Renal cortex interstitium (tissue), 11 donors: ENCODE measurements around the gene RXRA. TPM values are rescaled to one million over a fixed set of nuclear protein-coding genes. Genes with fewer than 3 reads are reported as not detected.

Experiments used
- DNase-seq, 11 donors: peaks; one replicate each; pipeline ENCODE4 v3.0.0-alpha.2; 2013; ENCODE audit warnings: low read depth in 9 of 11, low spot score in 4 of 11; ENCODE audit errors: extremely low read depth in 1 of 11
- polyA plus RNA-seq, 3 donors: library from polyadenylated mRNA; unstranded; fragments of 120-200 nt; gene quantifications; one replicate each; pipeline ENCODE4 v1.2.1, GENCODE V29; 2013; ENCODE audit not compliant: insufficient read length in 3 of 3

The RXRA gene
- polyA plus RNA-seq, 3 donors: 33.5 to 51.7 (median 44.8) TPM

DNA sequence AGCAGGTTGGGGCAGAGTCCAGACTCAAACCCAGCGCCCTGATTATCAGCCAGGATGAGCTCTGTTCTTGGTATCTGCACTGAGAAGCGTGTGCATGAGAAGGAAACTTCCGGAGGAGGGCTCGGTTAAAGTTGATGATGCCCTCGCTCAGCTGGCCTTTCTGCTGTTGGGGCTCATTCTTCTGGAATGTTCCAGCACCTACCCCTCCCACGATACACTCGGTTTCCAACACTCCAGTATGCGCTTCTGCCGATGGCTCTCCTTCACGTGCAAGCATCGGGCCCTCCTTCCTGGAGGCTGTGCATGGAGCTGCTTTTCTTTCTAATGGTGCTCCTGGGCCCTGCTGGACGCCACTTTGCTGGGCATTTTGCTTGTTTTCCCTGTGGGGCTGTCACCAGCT, 134.0 kb downstream of the RXRA start:
- DNase-seq: no peak

DNA sequence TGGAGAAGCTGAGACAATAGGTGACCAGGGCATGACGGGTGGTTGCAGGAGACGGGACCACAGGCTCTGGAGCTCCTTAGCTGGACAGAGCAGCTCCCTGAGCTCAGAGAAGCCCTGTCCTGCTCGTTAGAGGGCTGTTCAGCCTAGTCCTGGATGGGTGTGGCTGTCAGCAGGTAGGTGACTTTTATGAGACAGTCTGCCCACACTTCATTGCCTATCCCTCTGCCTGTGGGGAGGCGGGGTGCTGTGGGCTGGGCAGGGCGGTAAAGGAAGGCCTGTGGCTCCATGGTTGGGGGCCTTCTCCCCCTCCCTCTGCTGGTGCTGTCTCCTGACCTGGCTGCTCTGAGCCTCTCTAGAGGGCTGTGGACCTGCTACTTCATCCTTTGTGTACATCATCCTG, 134.6 kb downstream of the RXRA start:
- no peak for DNase-seq

GRCh38 chr9:134461426-134461982, 135.2 kb downstream of the RXRA start:
- DNase-seq: no peak

DNA sequence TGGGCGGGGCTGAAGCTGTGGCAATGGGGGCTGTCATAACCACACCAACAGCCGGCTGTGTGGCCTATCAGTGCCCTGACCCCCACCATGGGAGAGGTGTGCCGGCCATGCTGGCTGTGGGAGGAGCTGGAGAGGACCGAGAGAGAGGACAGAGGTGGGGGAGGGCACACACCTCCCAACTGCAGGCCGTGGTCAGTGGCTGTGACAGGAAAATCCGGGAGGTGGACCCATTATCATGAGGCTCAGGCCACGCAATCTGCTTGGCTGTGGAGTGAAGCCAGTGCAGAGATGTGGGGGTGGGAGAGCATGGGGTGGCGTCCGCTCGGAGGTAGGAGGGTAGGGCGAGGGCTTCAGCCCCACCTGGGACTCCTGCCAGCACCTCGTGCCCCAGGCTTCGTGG, 136.1 kb downstream of the RXRA start:
- DNase-seq: no peak

- DNase-seq: no peak
Observed at GRCh38 chr9:134463280-134463679, 137.0 kb downstream of the RXRA start.

DNA sequence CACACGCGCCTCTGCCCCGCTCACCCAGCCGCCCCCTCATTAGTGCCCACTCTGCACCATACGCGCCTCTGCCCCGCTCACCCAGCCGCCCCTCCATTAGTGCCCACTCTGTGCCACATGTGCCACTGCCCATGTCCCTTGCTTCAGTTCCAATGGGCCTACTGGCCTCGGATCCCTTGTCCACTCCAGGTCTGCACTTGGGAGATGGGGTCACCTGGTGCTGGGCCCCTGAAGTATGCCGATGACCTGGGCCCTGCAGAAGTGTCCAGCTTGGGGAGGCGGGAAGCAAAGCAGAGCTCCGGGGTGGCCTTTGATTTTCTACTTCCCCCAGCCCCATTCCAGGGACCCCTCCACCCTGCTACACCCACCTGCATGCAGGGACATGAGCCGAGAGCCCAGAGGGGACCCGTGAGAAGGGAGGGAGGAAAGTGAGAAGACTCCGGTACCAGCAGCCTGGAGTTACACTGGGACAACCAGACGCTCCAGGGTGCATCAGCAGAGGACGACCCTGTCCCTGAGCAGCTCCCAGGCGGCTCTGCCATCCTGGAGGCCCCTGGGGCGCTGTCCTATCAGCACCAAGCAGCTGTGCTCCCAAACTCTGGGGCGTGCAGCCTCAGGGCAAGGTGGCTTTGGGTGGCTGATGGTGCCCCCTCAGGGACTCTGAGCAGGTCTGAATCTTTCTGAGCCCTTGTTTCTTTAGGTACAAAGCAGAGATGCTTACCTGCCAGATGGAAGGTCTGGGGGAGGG, 140.8 kb downstream of the RXRA start:
- no peak for DNase-seq

GRCh38 chr9:134468358-134468757, 142.1 kb downstream of the RXRA start:
- DNase-seq: no peak

GRCh38 chr9:134469041-134469875, 143.0 kb downstream of the RXRA start:
- no peak for DNase-seq

DNA sequence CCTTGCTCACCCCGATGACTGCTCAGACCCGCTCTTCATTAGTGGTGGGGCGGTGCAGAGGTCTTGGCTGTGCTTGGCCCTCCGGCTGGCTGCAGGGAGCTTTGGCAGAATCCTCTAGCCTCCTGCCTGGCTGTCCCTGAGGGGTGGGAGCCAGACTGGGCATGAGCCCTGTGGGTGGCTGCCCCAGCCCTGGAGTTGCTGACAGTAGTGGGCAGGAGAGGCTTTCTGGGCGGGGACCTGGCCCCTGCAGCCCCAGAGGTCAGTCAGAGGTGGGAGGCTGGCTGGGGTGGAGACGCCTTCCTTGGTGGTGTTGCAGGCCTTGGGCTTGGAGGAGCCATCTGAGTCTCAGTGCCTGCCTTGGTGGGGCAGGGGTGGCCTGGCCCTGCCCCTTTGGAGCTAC, 146.0 kb downstream of the RXRA start:
- no peak for DNase-seq

DNA sequence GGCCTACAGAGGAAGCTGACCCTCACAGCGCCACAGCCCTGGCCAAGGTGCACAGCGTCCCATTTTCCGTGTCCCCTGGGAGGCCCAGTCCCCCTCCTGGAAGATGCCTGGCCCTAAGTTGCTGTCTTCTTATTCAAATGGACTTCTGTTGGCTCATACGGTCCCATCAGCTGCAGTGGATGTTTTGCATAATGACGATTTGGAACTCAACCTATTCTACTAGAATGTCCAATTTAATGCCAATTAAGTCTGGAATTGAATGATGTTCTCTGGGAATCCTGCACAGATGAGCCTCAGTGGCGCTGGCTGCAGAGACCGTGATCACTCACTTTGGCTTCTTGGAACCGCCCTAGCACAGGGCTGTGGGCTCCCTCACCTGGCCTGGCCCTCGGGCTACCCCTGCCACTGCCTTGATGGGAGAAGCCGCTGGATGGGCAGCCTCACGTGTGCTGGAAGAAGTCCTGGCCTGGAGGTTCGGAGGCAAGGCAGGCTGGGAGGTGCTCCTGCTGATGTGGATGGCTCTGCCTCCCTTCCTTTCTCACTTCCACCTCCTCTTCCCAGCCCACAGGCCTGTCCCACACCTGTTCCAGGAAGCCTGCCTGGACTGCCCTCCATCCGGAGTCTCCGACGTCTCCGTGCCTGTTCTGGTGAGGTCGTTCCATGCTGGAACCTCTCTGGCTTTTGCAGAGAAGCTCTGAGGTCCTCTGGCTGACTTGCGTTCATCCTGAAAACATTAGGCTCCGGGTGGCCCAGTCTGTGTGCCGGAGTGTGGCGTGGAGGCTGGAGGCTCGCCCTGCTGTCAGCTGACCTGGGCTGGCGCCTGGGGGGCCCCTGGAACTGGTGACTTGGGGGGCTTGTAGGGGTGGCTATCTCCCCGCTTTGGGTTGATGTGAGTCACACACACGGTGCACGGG, 147.1 kb downstream of the RXRA start:
- DNase-seq: no peak

DNA sequence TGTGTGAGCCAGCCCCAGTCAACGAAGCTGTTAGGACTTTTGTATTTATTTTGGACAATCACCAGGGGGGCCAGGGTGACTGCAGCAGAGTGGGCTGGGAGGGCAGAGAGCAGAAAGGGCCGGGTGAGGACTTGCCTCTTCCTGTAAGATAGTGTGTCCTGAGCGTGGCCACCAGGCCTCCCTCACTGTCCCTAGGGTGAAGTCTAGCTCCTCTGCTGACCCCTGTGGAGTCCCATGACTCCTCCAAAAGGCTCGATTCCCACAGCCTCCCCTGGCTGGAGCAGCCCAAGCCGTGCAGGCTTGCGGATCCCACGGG, 147.8 kb downstream of the RXRA start:
- no peak for DNase-seq

DNA sequence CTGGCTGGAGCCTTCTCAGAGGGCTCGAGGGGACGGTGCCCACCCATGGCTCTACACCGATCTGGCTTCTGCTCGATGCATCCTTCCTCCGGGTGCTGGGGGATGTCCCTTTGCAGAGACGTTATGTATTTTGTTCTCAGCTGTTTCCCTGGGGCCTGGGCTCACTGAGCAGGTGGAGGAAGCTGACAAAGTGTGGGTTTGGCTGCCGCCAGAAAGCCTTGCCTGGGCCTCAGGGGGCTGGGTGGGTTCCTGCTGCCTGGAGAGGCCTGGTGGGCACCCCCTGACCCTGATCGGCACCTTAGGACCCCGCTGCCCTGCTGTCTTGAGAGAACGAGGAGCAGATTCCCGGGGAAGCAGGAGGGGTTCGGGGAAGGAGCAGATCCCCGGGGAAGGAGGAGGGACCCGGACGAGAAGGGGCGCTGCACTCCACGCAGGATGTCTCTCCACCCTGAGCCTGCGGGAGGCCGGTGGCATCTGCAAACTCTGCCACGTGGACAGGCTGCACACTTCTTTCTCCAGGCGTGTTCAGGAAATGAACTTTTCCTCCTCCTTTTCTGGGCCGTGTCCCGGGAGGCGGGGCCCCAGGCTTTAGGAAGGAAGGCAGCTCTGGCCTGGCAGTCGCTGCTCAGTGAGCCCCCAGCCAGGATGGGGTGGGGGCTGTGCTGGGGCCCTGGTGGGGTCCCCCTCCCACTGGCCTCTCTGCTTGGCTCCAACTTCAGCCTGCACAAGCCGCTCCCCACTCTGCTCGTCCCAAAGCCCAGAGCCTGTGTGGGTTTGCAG, 148.9 kb downstream of the RXRA start:
- DNase-seq: peak in 6 of 11 donors; percentile 35 to 73 (median 60)

DNA sequence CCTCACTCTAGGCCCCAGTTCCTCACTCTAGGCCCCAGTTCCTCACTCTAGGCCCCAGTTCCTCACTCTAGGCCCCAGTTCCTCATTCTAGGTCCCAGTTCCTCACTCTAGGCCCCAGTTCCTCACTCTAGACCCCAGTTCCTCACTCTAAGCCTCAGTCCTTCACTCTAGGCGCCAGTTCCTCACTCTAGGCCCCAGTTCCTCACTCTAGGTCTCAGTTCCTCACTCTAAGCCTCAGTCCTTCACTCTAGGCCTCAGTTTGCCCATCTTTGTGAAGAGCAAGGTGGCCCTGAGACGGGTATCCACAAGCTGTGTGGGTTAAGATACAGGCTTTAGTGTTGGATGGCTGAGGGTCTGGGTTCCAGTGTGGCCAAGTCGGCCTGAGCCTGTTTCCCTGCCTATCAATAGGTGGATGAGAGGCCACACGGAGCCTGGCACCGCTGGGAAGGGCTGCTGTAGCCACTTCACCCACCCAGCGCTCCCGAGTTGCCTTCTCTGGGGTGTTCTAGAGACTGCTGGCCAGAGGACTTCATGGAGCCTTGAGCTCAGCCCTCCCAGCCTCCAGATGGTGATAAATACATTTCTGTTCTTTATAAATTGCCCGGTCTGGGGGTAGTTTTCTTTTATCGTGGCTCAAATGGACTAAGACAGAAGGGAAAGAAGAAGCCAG, 150.2 kb downstream of the RXRA start:
- DNase-seq: no peak

- no peak for DNase-seq
Observed at GRCh38 chr9:134476942-134477335, 150.7 kb downstream of the RXRA start.

GRCh38 chr9:134477342-134477925, 151.2 kb downstream of the RXRA start:
- DNase-seq: no peak

GRCh38 chr9:134477927-134478326, 151.7 kb downstream of the RXRA start:
- no peak for DNase-seq

DNA sequence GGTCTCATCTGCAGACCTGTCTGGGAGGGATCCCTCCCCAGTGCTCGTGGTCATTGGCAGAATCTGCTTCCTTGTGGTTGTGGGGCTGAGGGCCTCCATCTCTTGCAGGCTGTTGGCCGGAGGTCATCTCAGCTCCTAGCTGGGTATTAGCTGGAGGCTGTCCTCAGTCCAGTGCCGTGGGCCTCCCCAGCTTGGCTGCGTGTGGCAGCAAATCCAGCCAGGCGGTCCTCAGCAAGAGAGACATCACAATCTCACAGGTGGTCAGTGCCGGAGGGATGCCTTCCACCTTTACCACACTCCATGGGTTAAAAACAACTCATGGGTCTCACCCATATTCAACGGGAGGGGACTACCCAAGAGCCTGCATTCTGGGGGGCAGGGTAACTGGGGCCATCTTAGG, 155.5 kb downstream of the RXRA start:
- no peak for DNase-seq

DNA sequence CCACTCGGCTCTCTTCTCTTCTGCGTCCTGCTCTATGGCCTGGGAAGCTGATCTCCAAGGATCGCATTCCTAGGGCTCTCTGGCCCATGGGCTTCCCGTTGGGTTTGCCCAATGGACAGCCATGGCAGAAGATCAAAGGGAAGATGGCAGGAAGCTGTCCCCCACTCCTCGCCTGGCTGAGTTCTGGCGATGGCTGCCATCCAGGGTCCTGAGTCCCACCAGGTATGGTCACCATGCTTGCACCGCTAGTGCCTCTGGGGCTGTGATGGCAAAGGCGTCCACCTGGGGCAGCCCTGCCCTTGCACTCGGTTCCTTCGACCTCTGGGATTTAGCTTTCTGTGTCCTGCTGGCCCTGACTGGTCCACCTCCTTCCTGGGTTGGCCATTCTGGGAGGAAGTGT, 156.0 kb downstream of the RXRA start:
- no peak for DNase-seq
